Measurements from ENCODE around the gene ITIH1.

Gene ITIH1

GRCh38 chr3:52839268-52839575, 61.8 kb downstream of the ITIH1 start:
- no peak for DNase-seq (ENCODE audit: low spot score)

- no peak for DNase-seq (ENCODE audit: low spot score)
Observed at GRCh38 chr3:52839892-52840545, 62.6 kb downstream of the ITIH1 start.

GRCh38 chr3:52841211-52841980, 64.0 kb downstream of the ITIH1 start:
- no peak for DNase-seq (ENCODE audit: low spot score)
